Measurements from ENCODE around the gene EML6.

- no peak for TF ChIP-seq CTCF (IDR thresholded peaks at IDR 0.05; ENCODE audit: low read depth, low read length)
- TF ChIP-seq EZH2phosphoT487 (IDR thresholded peaks at IDR 0.05; ENCODE audit: low read depth): no peak
Measured at GRCh38 chr2:55010915-55011314, 287.5 kb downstream of the EML6 start.
